ENCODE data around the gene EFCAB14. TPM values are rescaled to one million over a fixed set of nuclear protein-coding genes. Genes with fewer than 3 reads are reported as not detected.
A peak's percentile ranks its signal among the peaks of the same experiment; 100 is the strongest.

The EFCAB14 gene
- total and polyA plus RNA-seq, 9 of the 15 experiments (the other 6 are each of a cell fraction or from before 2014, with no cell fraction given), result 7.3 to 49.0 (median 37.3) TPM

DNA sequence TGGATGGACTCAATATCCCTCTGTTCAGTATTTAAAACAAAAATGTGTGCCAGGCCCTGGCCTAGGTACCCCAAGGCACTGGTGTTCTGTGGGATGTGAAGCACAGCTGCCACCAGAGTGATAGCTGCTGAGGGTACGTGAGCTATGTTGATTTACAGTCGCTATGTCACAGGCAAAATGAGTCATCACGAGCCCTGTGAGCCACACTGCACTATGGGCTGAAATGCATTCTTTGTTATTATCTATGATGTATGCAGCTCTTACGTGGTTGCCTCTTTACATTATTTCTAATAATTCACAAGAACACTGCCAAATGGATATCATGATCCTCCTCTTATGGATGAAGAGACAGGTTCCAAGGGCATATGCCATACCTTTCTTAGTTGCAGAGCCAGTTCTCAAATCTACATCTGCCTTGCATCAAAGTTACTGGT, 45.1 kb downstream of the EFCAB14 start (continued):
- TF ChIP-seq ATF1 (CRISPR knock-in tag; IDR thresholded peaks at IDR 0.05), result no peak
- peak; percentile 66 for TF ChIP-seq ATF1 (tag; IDR thresholded peaks at IDR 0.05)
- TF ChIP-seq, protein P1, sequence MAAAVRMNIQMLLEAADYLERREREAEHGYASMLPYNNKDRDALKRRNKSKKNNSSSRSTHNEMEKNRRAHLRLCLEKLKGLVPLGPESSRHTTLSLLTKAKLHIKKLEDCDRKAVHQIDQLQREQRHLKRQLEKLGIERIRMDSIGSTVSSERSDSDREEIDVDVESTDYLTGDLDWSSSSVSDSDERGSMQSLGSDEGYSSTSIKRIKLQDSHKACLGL (CRISPR knock-in tag; IDR thresholded peaks at IDR 0.05; ENCODE audit: borderline replicate concordance, poor library complexity, severe bottlenecking), result no peak
- peak; percentile 10; the same call in 1 of the 2 replicates for TF ChIP-seq EP300 (IDR thresholded peaks at IDR 0.05; ENCODE audit: low read length)
- TF ChIP-seq RHOXF2B (CRISPR knock-in tag; conservative IDR thresholded peaks at IDR 0.05), result no peak
- no peak for TF ChIP-seq ZBED1 (IDR thresholded peaks at IDR 0.05)
- no peak for TF ChIP-seq GATAD2B (IDR thresholded peaks at IDR 0.05; ENCODE audit: borderline replicate concordance)
- no peak for TF ChIP-seq PHB2 (IDR thresholded peaks at IDR 0.05; ENCODE audit: low read depth)
- no peak for TF ChIP-seq RBM25 (IDR thresholded peaks at IDR 0.05; ENCODE audit: low read depth, low read length, severe bottlenecking)
- no peak for TF ChIP-seq NFXL1 (CRISPR knock-in tag; IDR thresholded peaks at IDR 0.05)
- TF ChIP-seq ZNF77 (CRISPR knock-in tag; IDR thresholded peaks at IDR 0.05), result no peak
- no peak for TF ChIP-seq ARNT (IDR thresholded peaks at IDR 0.05)
- TF ChIP-seq MYNN (IDR thresholded peaks at IDR 0.05), result 0 out of 2 replicates have a peak, but pooled peaks have one; percentile 24
- TF ChIP-seq MYNN (CRISPR knock-in tag; IDR thresholded peaks at IDR 0.05), result no peak
- TF ChIP-seq, protein P2, sequence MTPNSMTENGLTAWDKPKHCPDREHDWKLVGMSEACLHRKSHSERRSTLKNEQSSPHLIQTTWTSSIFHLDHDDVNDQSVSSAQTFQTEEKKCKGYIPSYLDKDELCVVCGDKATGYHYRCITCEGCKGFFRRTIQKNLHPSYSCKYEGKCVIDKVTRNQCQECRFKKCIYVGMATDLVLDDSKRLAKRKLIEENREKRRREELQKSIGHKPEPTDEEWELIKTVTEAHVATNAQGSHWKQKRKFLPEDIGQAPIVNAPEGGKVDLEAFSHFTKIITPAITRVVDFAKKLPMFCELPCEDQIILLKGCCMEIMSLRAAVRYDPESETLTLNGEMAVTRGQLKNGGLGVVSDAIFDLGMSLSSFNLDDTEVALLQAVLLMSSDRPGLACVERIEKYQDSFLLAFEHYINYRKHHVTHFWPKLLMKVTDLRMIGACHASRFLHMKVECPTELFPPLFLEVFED (CRISPR knock-in tag; conservative IDR thresholded peaks at IDR 0.05), result no peak
- no peak for TF ChIP-seq CEBPB (tag; IDR thresholded peaks at IDR 0.05)
- TF ChIP-seq, protein P3, sequence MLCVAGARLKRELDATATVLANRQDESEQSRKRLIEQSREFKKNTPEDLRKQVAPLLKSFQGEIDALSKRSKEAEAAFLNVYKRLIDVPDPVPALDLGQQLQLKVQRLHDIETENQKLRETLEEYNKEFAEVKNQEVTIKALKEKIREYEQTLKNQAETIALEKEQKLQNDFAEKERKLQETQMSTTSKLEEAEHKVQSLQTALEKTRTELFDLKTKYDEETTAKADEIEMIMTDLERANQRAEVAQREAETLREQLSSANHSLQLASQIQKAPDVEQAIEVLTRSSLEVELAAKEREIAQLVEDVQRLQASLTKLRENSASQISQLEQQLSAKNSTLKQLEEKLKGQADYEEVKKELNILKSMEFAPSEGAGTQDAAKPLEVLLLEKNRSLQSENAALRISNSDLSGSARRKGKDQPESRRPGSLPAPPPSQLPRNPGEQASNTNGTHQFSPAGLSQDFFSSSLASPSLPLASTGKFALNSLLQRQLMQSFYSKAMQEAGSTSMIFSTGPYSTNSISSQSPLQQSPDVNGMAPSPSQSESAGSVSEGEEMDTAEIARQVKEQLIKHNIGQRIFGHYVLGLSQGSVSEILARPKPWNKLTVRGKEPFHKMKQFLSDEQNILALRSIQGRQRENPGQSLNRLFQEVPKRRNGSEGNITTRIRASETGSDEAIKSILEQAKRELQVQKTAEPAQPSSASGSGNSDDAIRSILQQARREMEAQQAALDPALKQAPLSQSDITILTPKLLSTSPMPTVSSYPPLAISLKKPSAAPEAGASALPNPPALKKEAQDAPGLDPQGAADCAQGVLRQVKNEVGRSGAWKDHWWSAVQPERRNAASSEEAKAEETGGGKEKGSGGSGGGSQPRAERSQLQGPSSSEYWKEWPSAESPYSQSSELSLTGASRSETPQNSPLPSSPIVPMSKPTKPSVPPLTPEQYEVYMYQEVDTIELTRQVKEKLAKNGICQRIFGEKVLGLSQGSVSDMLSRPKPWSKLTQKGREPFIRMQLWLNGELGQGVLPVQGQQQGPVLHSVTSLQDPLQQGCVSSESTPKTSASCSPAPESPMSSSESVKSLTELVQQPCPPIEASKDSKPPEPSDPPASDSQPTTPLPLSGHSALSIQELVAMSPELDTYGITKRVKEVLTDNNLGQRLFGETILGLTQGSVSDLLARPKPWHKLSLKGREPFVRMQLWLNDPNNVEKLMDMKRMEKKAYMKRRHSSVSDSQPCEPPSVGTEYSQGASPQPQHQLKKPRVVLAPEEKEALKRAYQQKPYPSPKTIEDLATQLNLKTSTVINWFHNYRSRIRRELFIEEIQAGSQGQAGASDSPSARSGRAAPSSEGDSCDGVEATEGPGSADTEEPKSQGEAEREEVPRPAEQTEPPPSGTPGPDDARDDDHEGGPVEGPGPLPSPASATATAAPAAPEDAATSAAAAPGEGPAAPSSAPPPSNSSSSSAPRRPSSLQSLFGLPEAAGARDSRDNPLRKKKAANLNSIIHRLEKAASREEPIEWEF (CRISPR knock-in tag; IDR thresholded peaks at IDR 0.05), result peak; percentile 84; the same call in 1 of the 2 replicates
- no peak for TF ChIP-seq SIN3B (IDR thresholded peaks at IDR 0.05; ENCODE audit: low read depth)
- TF ChIP-seq CCAR2 (IDR thresholded peaks at IDR 0.05; ENCODE audit: low read depth, low read length), result no peak
- TF ChIP-seq CTCFL (IDR thresholded peaks at IDR 0.05; ENCODE audit: borderline replicate concordance, insufficient read depth, low read depth, low read length, poor library complexity, severe bottlenecking), result no peak

All from K562 (cell line).